SU-DHL-6 (cell line): ENCODE results near the gene TUBA1A.

ENCODE experiments used
- CTCF ChIP-seq: fragments of 200-600 bp; sonication (generic); IDR thresholded peaks from one replicate; pipeline ENCODE4 v1.5.1; 2017; ENCODE audit warnings: antibody characterized with exemption, mild to moderate bottlenecking, low read length, moderate library complexity; ENCODE audit not compliant: insufficient read depth, poor library complexity, severe bottlenecking
- EZH2phosphoT487 ChIP-seq: fragments of 200-600 bp; sonication (generic), shearing (Covaris generic); conservative IDR thresholded peaks from 2 replicates; pipeline ENCODE4 v1.6.1; 2018; ENCODE audit warnings: mild to moderate bottlenecking, antibody characterized with exemption, low read length, moderate library complexity, mixed read lengths

DNA sequence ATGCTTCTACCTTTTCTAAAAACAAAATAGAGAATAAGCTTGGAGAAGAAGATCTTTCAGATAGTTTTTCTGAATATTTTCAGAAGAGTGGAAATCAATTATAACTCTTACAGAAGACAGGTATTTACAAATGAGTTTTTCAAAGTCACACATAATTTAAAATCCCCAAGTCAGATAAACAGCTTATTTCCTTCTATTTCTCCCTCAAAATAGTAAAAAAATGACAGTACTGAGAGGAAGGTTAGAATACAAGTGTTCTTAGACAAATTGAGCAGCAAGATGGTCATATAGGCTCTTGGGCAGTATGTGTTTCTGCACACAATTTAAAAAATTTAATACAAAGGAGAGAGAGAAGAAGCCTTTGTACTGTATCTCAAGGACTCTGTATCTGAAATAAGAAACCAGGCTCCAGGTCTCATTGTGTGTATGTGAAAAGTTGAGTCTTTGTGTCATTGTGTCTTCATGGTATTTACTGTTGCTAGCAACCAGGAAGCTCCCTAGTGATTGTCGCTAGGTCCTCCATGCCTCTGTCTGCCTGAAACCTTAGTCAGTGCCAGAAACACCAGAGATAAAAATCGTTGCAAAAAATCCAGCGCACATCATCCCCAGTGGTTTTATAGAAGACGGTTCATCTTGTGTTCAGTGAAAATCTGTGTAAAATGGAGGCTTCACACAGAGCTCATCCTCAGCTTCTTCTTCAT lies 12.9 kb upstream of the TUBA1A start:
- no peak for TF ChIP-seq CTCF
- TF ChIP-seq EZH2phosphoT487 = no peak
